Peyer's patch (tissue), 4 donors: ENCODE results near the gene HCRTR1.

Experiments
- POLR2A ChIP-seq, 2 donors: fragments of 450-650 bp; IDR thresholded peaks; one replicate each; pipeline ENCODE4 v1.5.1; 2017; ENCODE audit warnings: antibody characterized with exemption in 2 of 2, mild to moderate bottlenecking in 2 of 2, moderate library complexity in 2 of 2
- TF ChIP-seq, protein P1 (sequence below), 6 experiments: fragments of 450-650 bp in 4 of 6; fragments of 200-600 bp in 2 of 6; sonication (generic) in 1 of 6; IDR thresholded peaks; one replicate each; pipeline ENCODE4 v1.5.1; 2017 to 2019; ENCODE audit warnings: antibody characterized with exemption in 6 of 6, mild to moderate bottlenecking in 3 of 6, moderate library complexity in 1 of 6

DNA sequence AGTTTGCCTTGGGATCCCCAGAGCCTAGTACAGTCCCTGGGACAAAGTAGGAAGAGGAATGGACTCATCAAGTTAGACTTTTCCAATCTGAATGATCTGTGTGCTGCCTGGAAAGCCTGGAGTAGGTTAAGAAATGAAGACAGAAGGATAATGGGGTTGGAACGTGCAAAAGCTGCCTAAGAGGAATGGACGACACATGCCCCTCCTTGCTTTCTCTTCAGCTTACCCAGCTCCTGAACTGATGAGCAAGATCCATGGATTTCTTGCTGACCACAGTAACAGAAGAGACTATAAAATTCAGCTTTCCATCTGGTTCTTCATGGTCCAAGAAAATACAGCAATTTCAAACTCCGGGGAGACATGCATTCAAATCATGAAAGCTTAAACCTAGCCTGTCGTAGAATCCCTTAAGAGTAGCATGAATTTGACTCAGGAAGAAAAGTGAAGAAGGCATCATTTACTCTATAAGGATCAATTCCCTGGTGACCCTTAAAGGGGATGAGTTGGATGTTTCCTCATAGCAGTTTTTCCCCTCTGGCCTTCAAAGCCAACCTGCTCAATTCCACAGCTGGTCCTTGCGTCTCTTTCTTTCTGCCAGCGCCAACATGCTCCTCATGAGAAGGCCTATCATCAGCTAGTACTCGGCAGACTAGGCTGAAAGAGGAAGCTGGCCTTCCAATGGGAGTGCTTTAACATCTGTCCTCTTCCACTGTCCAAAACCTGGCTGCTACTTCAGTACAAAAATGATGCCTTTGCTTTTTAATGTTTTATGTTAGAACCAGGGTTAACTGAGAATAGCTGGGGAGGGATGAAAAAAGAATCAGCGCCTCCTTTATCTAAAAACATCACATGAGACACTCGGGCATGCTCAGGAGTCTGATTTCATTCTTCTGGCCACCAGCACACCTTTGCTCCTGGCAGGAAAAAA, 32.9 kb downstream of the HCRTR1 start:
- TF ChIP-seq, protein P1, sequence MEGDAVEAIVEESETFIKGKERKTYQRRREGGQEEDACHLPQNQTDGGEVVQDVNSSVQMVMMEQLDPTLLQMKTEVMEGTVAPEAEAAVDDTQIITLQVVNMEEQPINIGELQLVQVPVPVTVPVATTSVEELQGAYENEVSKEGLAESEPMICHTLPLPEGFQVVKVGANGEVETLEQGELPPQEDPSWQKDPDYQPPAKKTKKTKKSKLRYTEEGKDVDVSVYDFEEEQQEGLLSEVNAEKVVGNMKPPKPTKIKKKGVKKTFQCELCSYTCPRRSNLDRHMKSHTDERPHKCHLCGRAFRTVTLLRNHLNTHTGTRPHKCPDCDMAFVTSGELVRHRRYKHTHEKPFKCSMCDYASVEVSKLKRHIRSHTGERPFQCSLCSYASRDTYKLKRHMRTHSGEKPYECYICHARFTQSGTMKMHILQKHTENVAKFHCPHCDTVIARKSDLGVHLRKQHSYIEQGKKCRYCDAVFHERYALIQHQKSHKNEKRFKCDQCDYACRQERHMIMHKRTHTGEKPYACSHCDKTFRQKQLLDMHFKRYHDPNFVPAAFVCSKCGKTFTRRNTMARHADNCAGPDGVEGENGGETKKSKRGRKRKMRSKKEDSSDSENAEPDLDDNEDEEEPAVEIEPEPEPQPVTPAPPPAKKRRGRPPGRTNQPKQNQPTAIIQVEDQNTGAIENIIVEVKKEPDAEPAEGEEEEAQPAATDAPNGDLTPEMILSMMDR (IDR thresholded peaks at IDR 0.05): no peak
- no peak for TF ChIP-seq POLR2A (IDR thresholded peaks at IDR 0.05)
